ENCODE measurements around the gene APOBR. TPM values are rescaled to one million over a fixed set of nuclear protein-coding genes. Genes with fewer than 3 reads are reported as not detected.

APOBR gene
- total and polyA plus RNA-seq, 12 donors: 0.11 to 18.2 (median 2.5) TPM

GRCh38 chr16:28505489-28506137, 11.2 kb downstream of the APOBR start:
- TF ChIP-seq CTCF (IDR thresholded peaks at IDR 0.05): no peak
- no peak for TF ChIP-seq POLR2A (IDR thresholded peaks at IDR 0.05)
- 56 to 71% (median 67%) methylated on average over 10 to 14 of the region's 14 CpGs for WGBS, 4 donors
- no peak for DNase-seq
- Histone ChIP-seq H3K27ac (no peak overlapping the region), H3K4me3 (no peak overlapping the region), H3K9me3 (replicated peaks in 1 of 3) (no peaks in the 10 kb centered on the region), H3K4me1 (replicated peaks in 1 of 2) (no peaks in the 10 kb centered on the region), H3K27me3 (no peaks in the 10 kb centered on the region), H3K36me3 (replicated peaks in 1 of 2) (no peaks in the 10 kb centered on the region)
- intact Hi-C loops (cut with DNase I): no loop called here

DNA sequence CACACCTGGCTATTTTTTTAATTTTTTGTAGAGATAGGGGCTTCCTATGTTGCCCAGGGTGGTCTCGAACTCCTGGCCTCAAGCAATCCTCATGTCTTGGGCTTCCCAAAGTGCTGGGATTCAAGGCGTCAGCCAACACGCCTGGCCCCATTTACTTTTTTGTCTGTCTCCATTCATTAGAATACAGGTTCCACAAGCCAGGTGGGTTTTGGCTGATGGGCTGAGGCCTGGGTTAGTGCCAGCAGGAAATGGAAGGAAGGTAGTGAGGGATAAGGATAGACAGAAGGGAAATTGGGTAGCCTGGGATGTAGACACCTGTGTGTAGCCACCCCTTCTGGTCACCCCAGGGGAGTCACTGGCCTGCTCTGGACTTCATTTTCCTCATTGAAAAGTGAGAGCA, 16.6 kb downstream of the APOBR start:
- Histone ChIP-seq H3K4me3 (no peak overlapping the region), H3K4me1 (replicated peaks in 1 of 2) (no peaks in the 10 kb centered on the region), H3K36me3 (replicated peaks in 1 of 2) (no peaks in the 10 kb centered on the region), H3K27me3 (no peaks in the 10 kb centered on the region), H3K27ac (no peak overlapping the region), H3K9me3 (replicated peaks in 1 of 3) (no peaks in the 10 kb centered on the region)
- TF ChIP-seq POLR2A (IDR thresholded peaks at IDR 0.05) (no peak), CTCF (IDR thresholded peaks at IDR 0.05) (no peak)
- 79 to 91% (median 89%) methylated on average over 3 of the region's 3 CpGs for WGBS, 4 donors
- no peak for DNase-seq
- intact Hi-C loops (cut with DNase I): no loop called here

- Histone ChIP-seq H3K36me3 (replicated peaks in 1 of 2) (no peaks in the 10 kb centered on the region), H3K4me1 (replicated peaks in 1 of 2) (no peaks in the 10 kb centered on the region), H3K27ac (no peak overlapping the region), H3K9me3 (replicated peaks in 1 of 3) (no peaks in the 10 kb centered on the region), H3K4me3 (no peak overlapping the region), H3K27me3 (no peaks in the 10 kb centered on the region)
- TF ChIP-seq POLR2A (IDR thresholded peaks at IDR 0.05): no peak
- no peak for TF ChIP-seq CTCF (IDR thresholded peaks at IDR 0.05)
- no peak for DNase-seq
- 83 to 89% (median 86%) methylated on average over 16 to 21 of the region's 21 CpGs for WGBS, 4 donors
- intact Hi-C loops (cut with DNase I): no loop called here
Observed at GRCh38 chr16:28511801-28512789, 17.7 kb downstream of the APOBR start.

- Histone ChIP-seq H3K36me3 (replicated peaks in 1 of 2) (no peaks in the 10 kb centered on the region), H3K9me3 (replicated peaks in 1 of 3) (no peaks in the 10 kb centered on the region), H3K27ac (no peak overlapping the region), H3K4me3 (no peak overlapping the region), H3K27me3 (no peaks in the 10 kb centered on the region), H3K4me1 (replicated peaks in 1 of 2) (no peaks in the 10 kb centered on the region)
- intact Hi-C loops (cut with DNase I): no loop called here
- WGBS, 4 donors: 71 to 84% (median 76%) methylated on average over 12 of the region's 12 CpGs
- TF ChIP-seq POLR2A (IDR thresholded peaks at IDR 0.05) (no peak), CTCF (IDR thresholded peaks at IDR 0.05) (no peak)
- no peak for DNase-seq
Observed at GRCh38 chr16:28513484-28514181, 19.2 kb downstream of the APOBR start.

Measured in adrenal gland (tissue), 12 donors.